Brain microvascular endothelial cell (primary cell): ENCODE measurements around the gene RNFT2.

Experiments
- DNase-seq: peaks from one replicate; pipeline ENCODE4 v3.0.0-alpha.2; 2020
- H3K27ac ChIP-seq: fragments of 250-450 bp; sonication (Bioruptor Pico); 2 replicates; pipeline ENCODE4 v1.5.1; 2020; ENCODE audit warnings: mild to moderate bottlenecking, moderate library complexity
- H3K27me3 ChIP-seq: fragments of 250-450 bp; sonication (Bioruptor Pico); replicated peaks from 2 replicates; pipeline ENCODE4 v1.5.1; 2020; ENCODE audit warnings: mild to moderate bottlenecking
- H3K36me3 ChIP-seq: fragments of 250-450 bp; sonication (Bioruptor Pico); replicated peaks from 2 replicates; pipeline ENCODE4 v1.5.1; 2020; ENCODE audit warnings: mild to moderate bottlenecking
- H3K4me3 ChIP-seq: 2 replicates; pipeline ENCODE4 v1.5.1; 2011; ENCODE audit warnings: low read depth, mild to moderate bottlenecking, control low read depth, low read length, moderate library complexity
- in situ Hi-C: cut with HindIII; loops from 2 replicates; pipeline ENCODE4 v1.10.0; 2017; ENCODE audit warnings: low sequenced_read_pairs, low pct_ligation_motif_present
- TF ChIP-seq, protein P1 (sequence below): IDR thresholded peaks from 2 replicates; pipeline ENCODE4 v1.5.1; 2011; ENCODE audit warnings: low read depth, mild to moderate bottlenecking, moderate library complexity, low read length, control low read depth, inconsistent platforms; ENCODE audit errors: missing control alignments

Gene RNFT2

DNA sequence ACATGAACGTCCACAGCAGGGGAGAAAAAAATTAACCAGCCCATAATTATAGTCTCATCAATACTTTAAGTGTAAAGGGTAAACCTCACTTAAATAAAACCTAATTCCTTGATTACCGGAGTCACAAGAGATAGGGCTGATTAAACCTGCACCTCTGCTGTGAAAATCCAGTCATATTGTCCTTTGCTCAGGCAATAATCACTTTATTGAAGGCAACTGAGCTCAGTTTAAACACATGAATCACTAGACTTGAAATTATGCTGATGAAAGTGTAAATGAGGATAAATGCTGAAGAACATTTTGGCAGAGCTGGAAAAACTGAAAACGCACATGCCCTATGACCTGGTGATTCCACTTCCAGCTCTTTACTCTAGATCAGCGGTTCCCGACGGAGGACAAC lies 149.8 kb downstream of the RNFT2 start:
- no peak for DNase-seq
- Histone ChIP-seq H3K36me3 (no peaks in the 10 kb centered on the region), H3K27ac (no peak overlapping the region), H3K4me3 (no peak overlapping the region), H3K27me3 (peaks cover 8% of the 10 kb centered on the region)
- in situ Hi-C loops = no loop called here
- TF ChIP-seq, protein P1, sequence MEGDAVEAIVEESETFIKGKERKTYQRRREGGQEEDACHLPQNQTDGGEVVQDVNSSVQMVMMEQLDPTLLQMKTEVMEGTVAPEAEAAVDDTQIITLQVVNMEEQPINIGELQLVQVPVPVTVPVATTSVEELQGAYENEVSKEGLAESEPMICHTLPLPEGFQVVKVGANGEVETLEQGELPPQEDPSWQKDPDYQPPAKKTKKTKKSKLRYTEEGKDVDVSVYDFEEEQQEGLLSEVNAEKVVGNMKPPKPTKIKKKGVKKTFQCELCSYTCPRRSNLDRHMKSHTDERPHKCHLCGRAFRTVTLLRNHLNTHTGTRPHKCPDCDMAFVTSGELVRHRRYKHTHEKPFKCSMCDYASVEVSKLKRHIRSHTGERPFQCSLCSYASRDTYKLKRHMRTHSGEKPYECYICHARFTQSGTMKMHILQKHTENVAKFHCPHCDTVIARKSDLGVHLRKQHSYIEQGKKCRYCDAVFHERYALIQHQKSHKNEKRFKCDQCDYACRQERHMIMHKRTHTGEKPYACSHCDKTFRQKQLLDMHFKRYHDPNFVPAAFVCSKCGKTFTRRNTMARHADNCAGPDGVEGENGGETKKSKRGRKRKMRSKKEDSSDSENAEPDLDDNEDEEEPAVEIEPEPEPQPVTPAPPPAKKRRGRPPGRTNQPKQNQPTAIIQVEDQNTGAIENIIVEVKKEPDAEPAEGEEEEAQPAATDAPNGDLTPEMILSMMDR = no peak

DNA sequence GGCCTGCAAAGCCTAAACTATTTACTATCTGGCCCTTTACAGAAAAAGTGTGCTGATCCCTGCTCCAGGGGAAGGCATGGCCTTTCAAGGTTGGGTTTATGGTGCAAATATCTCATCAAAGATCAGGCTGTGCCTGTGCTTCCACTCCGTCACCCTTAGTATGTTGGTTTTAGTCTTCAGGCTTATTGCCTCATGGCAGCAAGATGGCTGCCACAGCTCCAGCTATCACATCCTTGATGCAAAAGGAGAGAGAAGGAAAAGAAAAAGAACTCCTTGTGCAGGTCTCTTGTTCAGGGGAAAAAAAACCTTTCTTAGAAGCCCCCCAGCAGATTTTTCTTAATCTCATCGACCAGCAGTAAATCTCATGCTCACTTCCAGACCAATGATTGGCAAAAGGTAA lies 152.2 kb downstream of the RNFT2 start:
- no peak overlapping the region for H3K27ac ChIP-seq

DNA sequence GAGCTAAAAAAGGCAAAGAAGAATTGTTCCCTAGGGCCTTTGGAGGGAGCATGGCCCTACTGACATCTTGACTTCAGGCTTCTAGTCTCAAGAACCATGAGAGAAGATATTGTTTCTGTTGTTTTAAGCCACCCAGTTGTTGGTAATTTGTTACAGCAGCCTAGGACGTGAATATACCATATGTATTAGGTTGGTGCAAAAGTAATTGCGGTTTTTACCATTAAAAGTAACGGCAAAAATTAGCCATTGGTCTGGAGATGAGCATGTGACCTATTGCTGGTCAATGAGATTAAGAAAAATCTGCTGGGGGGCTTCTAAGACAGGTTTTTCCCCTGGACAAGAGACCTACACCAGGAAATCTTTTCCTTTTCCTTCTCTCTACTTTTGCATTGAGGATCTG lies 152.9 kb downstream of the RNFT2 start:
- Histone ChIP-seq H3K27ac (no peak overlapping the region), H3K36me3 (no peaks in the 10 kb centered on the region), H3K4me3 (no peak overlapping the region), H3K27me3 (no peaks in the 10 kb centered on the region)
- in situ Hi-C loops = no loop called here
- TF ChIP-seq, protein P1 = no peak
- no peak for DNase-seq

More for the DNA sequence above, 152.2 kb downstream of the RNFT2 start:
- no peak overlapping the region for H3K4me3 ChIP-seq
- DNase-seq = no peak
- in situ Hi-C loops = no loop called here
- H3K27me3 ChIP-seq = no peaks in the 10 kb centered on the region
- no peaks in the 10 kb centered on the region for H3K36me3 ChIP-seq
- TF ChIP-seq, protein P1 = no peak

DNA sequence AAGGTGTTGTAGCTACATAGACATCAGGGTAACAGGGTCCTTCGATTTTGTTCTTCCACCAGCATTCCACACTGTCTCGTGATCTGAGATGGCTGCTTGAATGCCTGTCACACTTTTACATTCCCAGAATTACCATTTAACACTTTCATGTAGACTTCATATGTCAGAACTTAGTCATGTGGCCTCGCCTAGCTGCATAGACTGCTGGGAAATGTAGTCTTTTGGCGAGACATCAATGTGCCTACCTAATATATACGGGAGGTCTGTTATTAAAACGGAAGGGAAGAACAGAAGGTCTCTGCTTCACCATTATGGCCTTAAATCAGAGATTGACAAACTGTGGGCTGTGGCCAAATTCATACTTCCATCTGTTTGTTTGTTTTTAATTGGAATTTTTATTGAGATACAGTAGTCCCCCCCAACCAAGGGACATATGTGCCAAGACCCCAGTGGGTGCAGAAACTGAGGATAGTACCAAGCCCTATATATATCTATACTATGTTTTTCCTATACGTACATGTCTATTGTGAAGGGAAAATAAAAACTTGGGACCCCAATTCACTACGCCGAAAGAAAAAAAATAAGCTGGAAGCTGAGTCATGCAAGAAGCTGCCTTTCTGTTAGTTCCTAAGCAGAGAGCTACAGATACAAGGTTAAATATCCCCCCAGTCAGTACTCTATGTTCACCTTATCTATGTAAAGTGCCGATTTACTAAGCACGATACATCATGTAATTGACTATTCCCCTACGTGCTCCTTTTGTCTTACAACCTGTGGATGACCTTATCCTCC lies 154.4 kb downstream of the RNFT2 start:
- in situ Hi-C loops = no loop called here
- no peak for DNase-seq

DNA sequence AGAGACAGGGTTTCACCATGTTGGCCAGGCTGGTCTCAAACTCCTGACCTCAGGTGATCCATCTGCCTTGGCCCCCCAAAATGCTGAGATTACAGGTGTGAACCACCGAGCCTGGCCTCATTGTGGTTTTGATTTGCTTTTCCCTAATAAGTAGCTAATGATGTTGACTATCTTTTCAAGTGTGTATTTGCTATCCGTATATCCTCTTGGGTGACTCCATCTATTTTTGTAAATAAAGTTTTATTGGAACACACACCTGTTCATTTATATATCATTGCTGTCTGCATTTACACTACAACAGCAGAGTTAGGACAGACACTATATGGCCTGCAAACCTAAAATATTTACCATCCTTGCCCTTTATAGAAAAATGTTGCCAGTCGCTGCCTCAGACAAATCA lies 156.8 kb downstream of the RNFT2 start:
- Histone ChIP-seq H3K4me3 (no peak overlapping the region), H3K27ac (no peak overlapping the region), H3K27me3 (no peaks in the 10 kb centered on the region), H3K36me3 (no peaks in the 10 kb centered on the region)
- in situ Hi-C loops = no loop called here
- no peak for DNase-seq
- TF ChIP-seq, protein P1 = no peak

More for the DNA sequence above, 154.4 kb downstream of the RNFT2 start:
- no peak overlapping the region for H3K4me3 ChIP-seq
- no peak overlapping the region for H3K27ac ChIP-seq
- TF ChIP-seq, protein P1 = no peak
- H3K36me3 ChIP-seq = no peaks in the 10 kb centered on the region
- H3K27me3 ChIP-seq = no peaks in the 10 kb centered on the region
